Measurements from ENCODE around the gene C8G. TPM values are rescaled to one million over a fixed set of nuclear protein-coding genes. Genes with fewer than 3 reads are reported as not detected.

Gene C8G
- total RNA-seq, 2 donors from 2014 or later: not detected

DNA sequence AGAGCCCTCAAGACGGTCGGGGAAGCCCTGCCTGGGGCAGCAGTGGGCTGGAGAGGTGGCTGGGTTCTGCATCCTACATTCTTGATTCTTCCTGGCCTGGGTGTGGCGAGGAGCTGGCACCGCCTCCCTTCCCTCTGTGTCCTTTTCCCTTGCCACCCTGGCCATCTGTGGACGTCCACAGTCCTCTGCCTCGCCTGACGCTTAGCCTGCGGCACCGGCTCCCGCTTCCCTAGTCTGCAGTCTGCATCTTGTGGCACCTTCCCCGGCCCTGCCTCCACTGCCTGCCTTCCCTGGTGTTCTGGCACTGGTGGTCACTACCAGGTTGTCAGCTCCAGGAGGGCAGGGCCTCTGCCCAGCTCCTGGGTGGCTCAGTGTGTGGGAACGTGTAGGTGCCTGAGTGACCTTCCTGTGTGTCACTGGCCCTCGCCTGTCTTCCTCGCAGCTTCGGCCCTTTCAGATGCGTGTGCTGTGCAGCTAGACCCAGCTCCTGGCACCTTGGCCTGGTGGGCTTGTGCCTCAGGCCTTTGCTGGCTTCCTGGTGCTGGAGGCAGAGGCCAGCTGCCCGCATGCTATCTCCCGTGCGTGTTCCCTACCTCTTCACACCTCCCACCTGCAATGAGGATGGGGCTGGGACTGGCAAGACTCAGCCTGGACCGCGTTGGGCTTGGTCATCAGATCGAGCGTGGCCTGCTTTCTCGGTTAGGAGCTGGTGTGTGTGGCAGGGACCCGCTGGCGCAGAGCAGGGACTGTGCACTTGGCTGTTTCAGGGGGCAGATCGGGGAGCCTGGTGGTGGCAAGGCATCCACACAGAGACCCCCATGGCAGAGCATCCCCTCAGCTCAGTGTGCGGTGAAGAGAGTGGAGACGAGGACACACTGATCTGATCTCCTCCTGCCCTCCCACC lies 37.8 kb upstream of the C8G start:
- H3K4me1 ChIP-seq (ENCODE audit: control insufficient read depth in 1 of 2, low read depth in 2 of 2): peaks cover 12 to 18% of the 10 kb centered on the region in 2 donors
- TF ChIP-seq, protein P1, sequence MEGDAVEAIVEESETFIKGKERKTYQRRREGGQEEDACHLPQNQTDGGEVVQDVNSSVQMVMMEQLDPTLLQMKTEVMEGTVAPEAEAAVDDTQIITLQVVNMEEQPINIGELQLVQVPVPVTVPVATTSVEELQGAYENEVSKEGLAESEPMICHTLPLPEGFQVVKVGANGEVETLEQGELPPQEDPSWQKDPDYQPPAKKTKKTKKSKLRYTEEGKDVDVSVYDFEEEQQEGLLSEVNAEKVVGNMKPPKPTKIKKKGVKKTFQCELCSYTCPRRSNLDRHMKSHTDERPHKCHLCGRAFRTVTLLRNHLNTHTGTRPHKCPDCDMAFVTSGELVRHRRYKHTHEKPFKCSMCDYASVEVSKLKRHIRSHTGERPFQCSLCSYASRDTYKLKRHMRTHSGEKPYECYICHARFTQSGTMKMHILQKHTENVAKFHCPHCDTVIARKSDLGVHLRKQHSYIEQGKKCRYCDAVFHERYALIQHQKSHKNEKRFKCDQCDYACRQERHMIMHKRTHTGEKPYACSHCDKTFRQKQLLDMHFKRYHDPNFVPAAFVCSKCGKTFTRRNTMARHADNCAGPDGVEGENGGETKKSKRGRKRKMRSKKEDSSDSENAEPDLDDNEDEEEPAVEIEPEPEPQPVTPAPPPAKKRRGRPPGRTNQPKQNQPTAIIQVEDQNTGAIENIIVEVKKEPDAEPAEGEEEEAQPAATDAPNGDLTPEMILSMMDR (IDR thresholded peaks at IDR 0.05): no peak
- H3K9me3 ChIP-seq: no peaks in the 10 kb centered on the region
- H3K4me3 ChIP-seq: no peak overlapping the region
- H3K27me3 ChIP-seq (replicated peaks; ENCODE audit: insufficient read depth): no peaks in the 10 kb centered on the region
- ATAC-seq (ENCODE audit: insufficient number of reproducible peaks, low FRiP score, low read depth): no peak
- H3K36me3 ChIP-seq: peaks cover 15% of the 10 kb centered on the region
- DNase-seq (ENCODE audit: low spot score): no peak
- H3K27ac ChIP-seq: no peak overlapping the region

GRCh38 chr9:136910197-136910900 lies 34.7 kb upstream of the C8G start:
- ATAC-seq (ENCODE audit: insufficient number of reproducible peaks, low FRiP score, low read depth): no peak
- no peaks in the 10 kb centered on the region for H3K27me3 ChIP-seq (replicated peaks; ENCODE audit: insufficient read depth)

GRCh38 chr9:136910901-136911245 lies 34.2 kb upstream of the C8G start:
- Histone ChIP-seq H3K4me3 (no peak overlapping the region), H3K36me3 (peaks cover 16% of the 10 kb centered on the region), H3K27me3 (replicated peaks; ENCODE audit: insufficient read depth) (no peaks in the 10 kb centered on the region), H3K27ac (no peak overlapping the region), H3K4me1 (ENCODE audit: control insufficient read depth in 1 of 2, low read depth in 2 of 2) (no peaks in the 10 kb centered on the region), H3K9me3 (no peaks in the 10 kb centered on the region)
- TF ChIP-seq, protein P1 (IDR thresholded peaks at IDR 0.05): no peak
- no peak for DNase-seq (ENCODE audit: low spot score)
- no peak for ATAC-seq (ENCODE audit: insufficient number of reproducible peaks, low FRiP score, low read depth)

More at GRCh38 chr9:136910197-136910900, 34.7 kb upstream of the C8G start:
- no peaks in the 10 kb centered on the region for H3K9me3 ChIP-seq
- no peak overlapping the region for H3K4me3 ChIP-seq
- DNase-seq (ENCODE audit: low spot score): no peak
- peaks cover 16% of the 10 kb centered on the region for H3K36me3 ChIP-seq
- H3K27ac ChIP-seq: no peak overlapping the region
- TF ChIP-seq, protein P1 (IDR thresholded peaks at IDR 0.05): no peak
- no peaks in the 10 kb centered on the region for H3K4me1 ChIP-seq (ENCODE audit: control insufficient read depth in 1 of 2, low read depth in 2 of 2)

DNA sequence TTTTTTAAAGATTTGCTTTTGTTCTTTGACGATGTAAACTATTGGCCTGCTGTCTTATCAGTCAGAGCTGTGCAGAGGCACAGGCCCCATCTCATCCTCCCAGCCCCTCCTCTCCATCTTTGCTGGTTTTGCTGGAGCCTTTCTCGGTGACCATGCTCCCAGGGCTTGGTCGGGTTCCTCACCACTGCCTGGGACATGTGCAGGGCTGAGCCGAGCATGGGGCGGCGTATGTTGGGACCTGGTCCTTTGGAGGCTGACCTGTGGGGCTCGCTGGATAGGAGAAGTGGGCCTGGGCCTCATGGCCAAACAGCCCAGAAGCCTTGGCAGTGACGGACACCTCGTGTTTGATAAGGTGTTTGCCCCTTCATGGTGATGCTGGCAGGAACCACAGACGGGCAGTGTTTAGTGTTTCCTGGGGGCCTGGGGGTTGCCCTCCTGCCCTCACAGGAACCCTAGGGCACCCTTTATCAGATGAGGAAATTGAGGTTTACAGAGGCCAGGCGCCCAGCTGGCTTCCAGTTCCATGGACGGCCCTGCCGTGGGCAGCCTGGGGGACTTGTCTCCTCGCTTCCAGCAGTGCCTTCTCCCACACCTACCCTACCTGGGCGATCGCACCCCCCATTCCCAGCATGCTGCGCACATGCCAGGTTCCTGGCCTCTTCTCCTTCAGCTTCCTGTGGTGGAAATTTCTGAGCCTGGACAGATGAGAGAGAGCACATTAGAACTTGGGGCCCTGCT lies 31.2 kb upstream of the C8G start:
- no peak overlapping the region for H3K27ac ChIP-seq
- no peaks in the 10 kb centered on the region for H3K4me1 ChIP-seq (ENCODE audit: control insufficient read depth in 1 of 2, low read depth in 2 of 2)
- TF ChIP-seq, protein P1 (IDR thresholded peaks at IDR 0.05): no peak
- H3K36me3 ChIP-seq: peaks cover 19% of the 10 kb centered on the region
- DNase-seq (ENCODE audit: low spot score): no peak
- ATAC-seq (ENCODE audit: insufficient number of reproducible peaks, low FRiP score, low read depth): no peak
- no peaks in the 10 kb centered on the region for H3K9me3 ChIP-seq
- H3K4me3 ChIP-seq: no peak overlapping the region
- no peaks in the 10 kb centered on the region for H3K27me3 ChIP-seq (replicated peaks; ENCODE audit: insufficient read depth)

Measured in thoracic aorta (tissue), 2 donors.